ENCODE measurements around the gene CACNA2D4. TPM values are rescaled to one million over a fixed set of nuclear protein-coding genes. Genes with fewer than 3 reads are reported as not detected.
A peak's percentile ranks its signal among the peaks of the same experiment; 100 is the strongest.

The CACNA2D4 gene
- total and polyA plus RNA-seq, 8 donors = 1.5 to 6.5 (median 1.9) TPM

- H3K27ac ChIP-seq = no peak overlapping the region
- H3K9me3 ChIP-seq = no peaks in the 10 kb centered on the region
- intact Hi-C loops (cut with DNase I) = no loop called here
- no peak for TF ChIP-seq CTCF (IDR thresholded peaks at IDR 0.05)
- peaks cover 25 to 80% of the 10 kb centered on the region in 2 donors for H3K27me3 ChIP-seq
- ATAC-seq = no peak
- no peak overlapping the region for H3K4me3 ChIP-seq
- peak in 1 of 4 donors; percentile 47 for DNase-seq
- no peaks in the 10 kb centered on the region for H3K36me3 ChIP-seq
- H3K4me1 ChIP-seq = no peaks in the 10 kb centered on the region
Observed at GRCh38 chr12:1825382-1826102, 92.9 kb downstream of the CACNA2D4 start.

GRCh38 chr12:1823237-1823636, 95.2 kb downstream of the CACNA2D4 start:
- intact Hi-C loops (cut with DNase I) = no loop called here
- no peak for TF ChIP-seq CTCF (IDR thresholded peaks at IDR 0.05)
- H3K4me1 ChIP-seq = no peaks in the 10 kb centered on the region
- DNase-seq = no peak
- ATAC-seq = no peak
- no peak overlapping the region for H3K4me3 ChIP-seq
- H3K27me3 ChIP-seq = peaks cover 33 to 74% of the 10 kb centered on the region in 2 donors
- no peaks in the 10 kb centered on the region for H3K36me3 ChIP-seq
- H3K9me3 ChIP-seq = no peaks in the 10 kb centered on the region
- H3K27ac ChIP-seq = no peak overlapping the region

- Histone ChIP-seq H3K27ac (no peak overlapping the region), H3K36me3 (no peaks in the 10 kb centered on the region), H3K27me3 (peaks cover 33 to 69% of the 10 kb centered on the region in 2 donors), H3K9me3 (no peaks in the 10 kb centered on the region), H3K4me1 (no peaks in the 10 kb centered on the region), H3K4me3 (no peak overlapping the region)
- ATAC-seq = no peak
- no peak for DNase-seq
- no peak for TF ChIP-seq CTCF (IDR thresholded peaks at IDR 0.05)
- intact Hi-C loops (cut with DNase I) = no loop called here
Observed at GRCh38 chr12:1822699-1823098, 95.8 kb downstream of the CACNA2D4 start.

- Histone ChIP-seq H3K27ac (no peak overlapping the region), H3K4me3 (no peak overlapping the region), H3K27me3 (peaks cover 33 to 66% of the 10 kb centered on the region in 2 donors), H3K9me3 (no peaks in the 10 kb centered on the region), H3K36me3 (no peaks in the 10 kb centered on the region), H3K4me1 (no peaks in the 10 kb centered on the region)
- ATAC-seq (no peak), DNase-seq (no peak)
- TF ChIP-seq CTCF (IDR thresholded peaks at IDR 0.05) = no peak
- intact Hi-C loops (cut with DNase I) = no loop called here
Observed at GRCh38 chr12:1821805-1822204, 96.6 kb downstream of the CACNA2D4 start.

GRCh38 chr12:1820896-1821291, 97.6 kb downstream of the CACNA2D4 start:
- H3K4me1 ChIP-seq = no peaks in the 10 kb centered on the region
- H3K27ac ChIP-seq = no peak overlapping the region
- ATAC-seq = no peak
- intact Hi-C loops (cut with DNase I) = no loop called here
- H3K36me3 ChIP-seq = no peaks in the 10 kb centered on the region
- DNase-seq = no peak
- H3K4me3 ChIP-seq = no peak overlapping the region
- no peaks in the 10 kb centered on the region for H3K9me3 ChIP-seq
- no peak for TF ChIP-seq CTCF (IDR thresholded peaks at IDR 0.05)
- H3K27me3 ChIP-seq = peaks cover 33 to 68% of the 10 kb centered on the region in 2 donors
